GM10847 (cell line): ENCODE measurements around the gene BRF1.

ENCODE experiments used
- POLR2A ChIP-seq: IDR thresholded peaks from 2 replicates; pipeline ENCODE4 v1.6.1; 2011; ENCODE audit not compliant: insufficient read length; ENCODE audit errors: extremely low read depth

Gene BRF1

GRCh38 chr14:105199093-105199492 lies 101.7 kb downstream of the BRF1 start:
- no peak for TF ChIP-seq POLR2A

- no peak for TF ChIP-seq POLR2A
Measured at GRCh38 chr14:105198588-105198987, 102.2 kb downstream of the BRF1 start.

GRCh38 chr14:105197211-105197641 lies 103.6 kb downstream of the BRF1 start:
- TF ChIP-seq POLR2A, result no peak

- no peak for TF ChIP-seq POLR2A
Measured at GRCh38 chr14:105196265-105196960, 104.4 kb downstream of the BRF1 start.

DNA sequence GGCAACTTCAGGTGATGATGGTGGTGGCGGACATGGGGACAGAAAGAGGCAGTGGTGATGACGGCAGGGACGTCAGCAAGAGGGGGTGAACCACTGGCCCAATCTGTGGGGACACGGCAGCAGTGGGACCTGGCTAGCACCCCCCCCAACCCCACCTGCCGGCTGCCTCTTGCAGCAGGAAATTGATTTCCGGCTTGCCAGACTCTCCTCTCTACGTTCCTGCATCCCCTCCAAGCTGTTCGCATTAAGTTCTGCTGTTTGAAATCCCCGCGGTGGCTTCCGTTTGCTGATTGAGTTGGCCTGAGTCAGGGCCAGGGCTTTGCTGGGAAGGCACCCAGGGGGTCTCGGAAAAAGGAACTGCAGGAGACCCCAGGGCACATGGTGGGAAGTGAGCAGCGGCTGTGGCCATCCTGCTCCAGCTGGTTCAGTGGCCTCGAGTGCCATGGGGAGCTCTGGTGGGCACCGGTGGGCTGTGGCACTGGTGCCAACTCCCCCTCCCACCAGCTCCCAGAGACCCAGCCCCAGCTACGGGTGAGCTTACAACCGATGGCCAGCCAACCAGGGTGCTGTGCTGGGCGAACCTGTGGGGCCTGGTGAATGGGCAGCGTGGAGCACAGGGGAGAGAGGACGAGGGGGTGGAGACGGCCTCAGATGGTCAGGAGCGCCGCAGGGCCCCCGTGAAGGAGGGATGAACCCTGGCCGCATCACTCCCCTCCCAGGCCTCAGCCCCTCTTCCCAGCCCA lies 105.1 kb downstream of the BRF1 start:
- no peak for TF ChIP-seq POLR2A

- TF ChIP-seq POLR2A, result no peak
Measured at GRCh38 chr14:105195051-105195450, 105.8 kb downstream of the BRF1 start.

- TF ChIP-seq POLR2A, result no peak
Measured at GRCh38 chr14:105193916-105194782, 106.7 kb downstream of the BRF1 start.

- TF ChIP-seq POLR2A, result no peak
Measured at GRCh38 chr14:105192866-105193731, 107.7 kb downstream of the BRF1 start.

DNA sequence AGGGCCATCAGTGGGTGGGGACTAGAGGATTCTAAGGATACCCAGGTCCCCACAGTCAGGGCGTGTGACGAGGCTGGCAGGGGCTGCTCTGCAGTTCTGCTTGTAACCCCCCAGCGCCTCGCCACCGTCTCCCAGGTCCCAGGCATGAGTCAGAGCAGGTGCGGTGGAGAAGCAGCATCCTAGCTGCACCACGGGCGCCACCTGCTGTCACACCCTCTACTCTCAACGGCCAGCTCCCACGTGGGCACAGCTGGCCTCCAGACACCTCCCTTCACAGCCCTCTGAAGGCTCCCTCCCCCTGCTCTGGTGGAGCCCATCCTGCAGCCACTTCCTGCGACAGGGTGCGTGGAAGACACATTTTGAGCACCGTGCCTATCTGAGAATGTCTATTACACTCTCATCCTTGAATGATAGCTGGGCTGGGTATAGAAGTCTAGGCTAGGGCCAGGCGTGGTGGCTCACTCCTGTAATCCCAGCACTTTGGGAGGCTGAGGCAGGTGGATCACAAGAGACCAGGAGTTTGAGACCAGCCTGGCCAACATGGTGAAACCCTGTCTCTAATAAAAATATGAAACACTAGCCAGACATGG lies 112.8 kb downstream of the BRF1 start:
- no peak for TF ChIP-seq POLR2A

DNA sequence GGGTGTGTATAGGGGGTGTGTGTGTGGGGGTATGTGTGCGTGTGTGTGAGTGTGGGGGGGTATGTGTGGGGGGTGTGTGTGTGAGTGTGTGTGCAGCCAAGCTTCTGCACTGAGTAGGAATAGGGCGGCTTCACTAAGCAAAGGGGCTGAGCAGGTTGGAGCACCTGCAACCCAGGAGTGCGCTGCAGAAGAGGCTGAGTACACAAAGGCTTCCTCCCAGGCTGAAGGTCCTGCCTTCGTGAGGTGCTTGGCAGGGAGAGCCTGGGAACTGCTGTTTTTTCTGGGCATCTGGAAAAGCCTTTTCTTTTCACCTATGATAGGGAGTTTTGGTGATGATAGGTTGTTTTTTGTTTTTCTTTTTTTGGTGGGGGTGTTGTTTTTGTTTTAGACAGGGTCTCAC lies 113.7 kb downstream of the BRF1 start:
- TF ChIP-seq POLR2A, result no peak

GRCh38 chr14:105185973-105186372 lies 114.8 kb downstream of the BRF1 start:
- no peak for TF ChIP-seq POLR2A

DNA sequence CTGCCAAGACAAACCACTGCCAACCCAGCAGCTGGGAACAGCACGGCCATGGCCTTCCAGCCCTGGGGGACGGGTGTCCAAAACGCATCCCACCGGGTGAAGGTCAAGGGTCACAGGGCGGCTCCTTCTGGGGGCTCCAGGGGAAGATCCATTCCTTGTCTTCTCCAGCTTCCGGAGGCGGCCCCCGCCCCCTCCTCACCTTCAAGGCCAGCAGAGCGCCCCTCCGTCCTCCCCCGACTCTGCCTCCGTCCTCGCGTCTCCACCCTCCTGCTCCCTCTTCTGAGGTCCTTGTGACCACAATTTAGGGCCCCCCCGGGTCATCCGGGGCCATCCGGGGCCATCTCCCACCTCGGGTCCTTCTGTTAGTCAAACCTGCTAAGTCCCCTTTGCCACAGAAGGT lies 115.8 kb downstream of the BRF1 start:
- no peak for TF ChIP-seq POLR2A

DNA sequence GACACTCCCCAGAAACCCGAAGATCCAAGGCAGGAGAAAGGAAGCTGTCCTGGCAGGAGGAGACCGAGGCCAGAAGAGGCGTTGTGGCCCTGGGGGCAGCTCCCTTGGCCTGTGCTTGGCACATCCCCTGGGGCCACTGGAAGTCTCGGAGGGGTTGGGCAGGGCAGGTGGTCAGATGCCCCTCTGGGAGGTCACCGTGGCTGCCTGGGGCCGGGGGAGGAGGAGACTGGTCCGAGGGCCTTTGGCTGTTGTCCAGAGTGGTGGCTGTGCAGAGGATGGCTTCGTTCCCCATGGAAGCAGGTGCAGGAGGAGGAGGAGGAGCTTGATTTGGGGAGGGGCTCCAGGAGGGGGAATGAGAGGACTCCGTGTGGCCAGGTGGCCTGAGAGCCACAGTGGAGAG lies 116.3 kb downstream of the BRF1 start:
- TF ChIP-seq POLR2A, result no peak

- no peak for TF ChIP-seq POLR2A
Measured at GRCh38 chr14:105182296-105183020, 118.3 kb downstream of the BRF1 start.
